Activated CD4-positive, alpha-beta T cell treated with anti-CD3 and anti-CD28 coated beads for 36 hours (primary cell): ENCODE results near the gene KDM4C. TPM values are rescaled to one million over a fixed set of nuclear protein-coding genes. Genes with fewer than 3 reads are reported as not detected.

ENCODE experiments used
- ATAC-seq: fragments of 200-7000 bp; cut with Tn5 transposase; one replicate; pipeline ENCODE4 v1.10.0; 2021; ENCODE audit warnings: mild to moderate bottlenecking, moderate library complexity
- CTCF ChIA-PET: fragments of 350-600 bp; sonication (Branson Sonifier 250); formaldehyde crosslinking; loops from one replicate; lab custom pipeline; 2021; ENCODE audit warnings: antibody characterized with exemption; lab: Charles Lee
- POLR2A ChIA-PET: fragments of 350-600 bp; sonication (Branson Sonifier 250); formaldehyde crosslinking; loops from one replicate; lab custom pipeline; 2021; ENCODE audit warnings: antibody characterized with exemption, inconsistent platforms; lab: Charles Lee
- DNase-seq: peaks from one replicate; pipeline ENCODE4 v3.0.0-alpha.2; 2020
- H3K27ac Mint-ChIP-seq: one replicate; pipeline ENCODE4 v1.8.0; 2021; ENCODE audit warnings: mixed read lengths
- H3K27me3 Mint-ChIP-seq: one replicate; pipeline ENCODE4 v1.8.0; 2021; ENCODE audit warnings: mixed read lengths
- H3K36me3 Mint-ChIP-seq: one replicate; pipeline ENCODE4 v1.8.0; 2021; ENCODE audit warnings: low read depth, mixed read lengths
- H3K4me1 Mint-ChIP-seq: one replicate; pipeline ENCODE4 v1.8.0; 2021; ENCODE audit warnings: mixed read lengths
- H3K4me3 Mint-ChIP-seq: one replicate; pipeline ENCODE4 v1.8.0; 2021; ENCODE audit warnings: mild to moderate bottlenecking, moderate library complexity, mixed read lengths
- H3K9me3 Mint-ChIP-seq: one replicate; pipeline ENCODE4 v1.8.0; 2021; ENCODE audit warnings: low read depth, mixed read lengths
- intact Hi-C, 2 experiments: fragments of 100-400 bp; cut with DNase I in 1 of 2; cut with micrococcal nuclease in 1 of 2; formaldehyde crosslinking; loops; one replicate each; pipeline versions ENCODE4 v1.14.2 to v1.15.1; 2022 to 2024; cut with DNase I, micrococcal nuclease
- total RNA-seq, 2 experiments: library from RNA; stranded (reverse); gene quantifications; one replicate each; pipeline ENCODE4 v1.2.3, GENCODE V29; 2021

The KDM4C gene
- total RNA-seq, 2 experiments from 2014 or later: 31.7 to 33.1 TPM

DNA sequence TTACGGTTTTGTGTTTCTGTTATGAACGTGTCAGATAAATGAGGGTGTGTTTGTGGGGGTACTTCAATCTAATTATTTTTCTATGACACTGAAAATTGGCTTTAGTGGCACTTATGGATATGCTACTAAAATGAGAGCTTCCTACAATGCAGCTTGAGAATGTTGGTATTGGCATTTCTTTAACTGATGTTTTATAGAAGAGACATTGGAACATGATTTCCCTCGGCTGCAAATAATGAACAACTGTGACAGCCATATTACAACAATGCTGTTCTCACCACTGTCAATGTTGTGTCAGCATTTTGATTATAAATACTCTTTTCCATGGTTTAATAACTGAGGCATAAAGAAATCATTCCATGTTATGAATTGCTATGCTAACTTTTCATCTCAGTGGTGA lies 279.4 kb downstream of the KDM4C start:
- intact Hi-C loops: no loop called here
- Mint-ChIP-seq H3K4me3 (no peak overlapping the region), H3K9me3 (no peaks in the 10 kb centered on the region), H3K4me1 (no peaks in the 10 kb centered on the region), H3K27me3 (no peaks in the 10 kb centered on the region), H3K27ac (no peak overlapping the region), H3K36me3 (peaks cover 32% of the 10 kb centered on the region)
- no peak for ATAC-seq
- ChIA-PET POLR2A (no interaction called here), CTCF (no interaction called here)
- DNase-seq: no peak

- POLR2A ChIA-PET: no interaction called here
- H3K36me3 Mint-ChIP-seq: peaks cover 21% of the 10 kb centered on the region
- CTCF ChIA-PET: interaction anchor here (0.7 to 1.5 kb wide), 2 partner anchors 10 to 11 kb away, joined by 3 to 4 read pairs; no protein-coding TSS in a partner anchor
Observed at GRCh38 chr9:7042124-7042523, 284.4 kb downstream of the KDM4C start.

GRCh38 chr9:7045361-7045760 lies 287.6 kb downstream of the KDM4C start:
- Mint-ChIP-seq H3K9me3 (no peaks in the 10 kb centered on the region), H3K4me3 (no peak overlapping the region), H3K27ac (no peak overlapping the region), H3K36me3 (peaks cover 30% of the 10 kb centered on the region), H3K4me1 (peaks cover 9% of the 10 kb centered on the region), H3K27me3 (no peaks in the 10 kb centered on the region)
- CTCF ChIA-PET: no interaction called here
- DNase-seq (no peak), ATAC-seq (no peak)
- intact Hi-C loops: no loop called here
- POLR2A ChIA-PET: no interaction called here

More at GRCh38 chr9:7042124-7042523, 284.4 kb downstream of the KDM4C start:
- Mint-ChIP-seq H3K27ac (no peak overlapping the region), H3K4me3 (no peak overlapping the region), H3K4me1 (peaks cover 9% of the 10 kb centered on the region), H3K27me3 (no peaks in the 10 kb centered on the region), H3K9me3 (no peaks in the 10 kb centered on the region)
- DNase-seq (no peak), ATAC-seq (no peak)
- intact Hi-C loops: no loop called here

GRCh38 chr9:7051711-7052110 lies 293.9 kb downstream of the KDM4C start:
- ChIA-PET CTCF (interaction anchor here (1.5 kb wide), 1 partner anchor 33 kb away, joined by 3 read pairs; no protein-coding TSS in a partner anchor), POLR2A (no interaction called here)
- Mint-ChIP-seq H3K36me3 (peaks cover 23% of the 10 kb centered on the region), H3K4me3 (no peak overlapping the region), H3K27ac (no peak overlapping the region), H3K27me3 (no peaks in the 10 kb centered on the region), H3K9me3 (no peaks in the 10 kb centered on the region), H3K4me1 (peaks cover 11% of the 10 kb centered on the region)
- DNase-seq (no peak), ATAC-seq (no peak)
- intact Hi-C loops: loop anchor here (1.0 to 10.0 kb wide), 4 partner anchors 225 to 486 kb away; no protein-coding TSS in a partner anchor

- ChIA-PET POLR2A (no interaction called here), CTCF (interaction anchor here (1.4 kb wide), 1 partner anchor 226 kb away, joined by 5 read pairs; no protein-coding TSS in a partner anchor)
- no peak for ATAC-seq
- Mint-ChIP-seq H3K27ac (no peak overlapping the region), H3K36me3 (peaks cover 11% of the 10 kb centered on the region), H3K9me3 (no peaks in the 10 kb centered on the region), H3K4me1 (peaks cover 11% of the 10 kb centered on the region), H3K27me3 (no peaks in the 10 kb centered on the region), H3K4me3 (no peak overlapping the region)
- no peak for DNase-seq
- intact Hi-C loops: loop anchor here (2.0 to 10.0 kb wide), 3 partner anchors 227 to 483 kb away; no protein-coding TSS in a partner anchor
Observed at GRCh38 chr9:7053903-7054302, 296.1 kb downstream of the KDM4C start.

- peak; percentile 30 for ATAC-seq
- POLR2A ChIA-PET: no interaction called here
- H3K4me1 Mint-ChIP-seq: peaks cover 11% of the 10 kb centered on the region
- intact Hi-C loops: loop anchor here in 1 of 2 experiments (10.0 kb wide), 1 partner anchor 239 kb away; no protein-coding TSS in a partner anchor
- DNase-seq: no peak
- H3K4me3 Mint-ChIP-seq: no peak overlapping the region
- H3K36me3 Mint-ChIP-seq: peaks cover 7% of the 10 kb centered on the region
- CTCF ChIA-PET: interaction anchor here (0.8 to 1.0 kb wide), 2 partner anchors 17 to 20 kb away, joined by 3 read pairs; no protein-coding TSS in a partner anchor
- no peaks in the 10 kb centered on the region for H3K9me3 Mint-ChIP-seq
- no peaks in the 10 kb centered on the region for H3K27me3 Mint-ChIP-seq
- H3K27ac Mint-ChIP-seq: no peak overlapping the region
Observed at GRCh38 chr9:7055171-7055903, 297.6 kb downstream of the KDM4C start.

- H3K27me3 Mint-ChIP-seq: no peaks in the 10 kb centered on the region
- H3K4me1 Mint-ChIP-seq: peaks cover 11% of the 10 kb centered on the region
- intact Hi-C loops: loop anchor here in 1 of 2 experiments (10.0 kb wide), 1 partner anchor 239 kb away; no protein-coding TSS in a partner anchor
- peaks cover 8% of the 10 kb centered on the region for H3K36me3 Mint-ChIP-seq
- POLR2A ChIA-PET: no interaction called here
- no peak for ATAC-seq
- DNase-seq: no peak
- CTCF ChIA-PET: interaction anchor here (0.9 kb wide), 1 partner anchor 9 kb away, joined by 4 read pairs; no protein-coding TSS in a partner anchor
- no peak overlapping the region for H3K27ac Mint-ChIP-seq
- H3K4me3 Mint-ChIP-seq: no peak overlapping the region
- H3K9me3 Mint-ChIP-seq: no peaks in the 10 kb centered on the region
Observed at GRCh38 chr9:7056254-7056653, 298.5 kb downstream of the KDM4C start.

- CTCF ChIA-PET: interaction anchor here (0.6 kb wide), 1 partner anchor 77 kb away, joined by 3 read pairs; no protein-coding TSS in a partner anchor
- H3K27me3 Mint-ChIP-seq: no peaks in the 10 kb centered on the region
Observed at GRCh38 chr9:7058473-7058872, 300.7 kb downstream of the KDM4C start.

GRCh38 chr9:7067169-7067568 lies 309.4 kb downstream of the KDM4C start:
- DNase-seq: no peak
- H3K27ac Mint-ChIP-seq: no peak overlapping the region
- no peak for ATAC-seq
- H3K27me3 Mint-ChIP-seq: no peaks in the 10 kb centered on the region
- POLR2A ChIA-PET: no interaction called here
- CTCF ChIA-PET: no interaction called here
- H3K36me3 Mint-ChIP-seq: peaks cover 8% of the 10 kb centered on the region
- no peaks in the 10 kb centered on the region for H3K9me3 Mint-ChIP-seq
- no peak overlapping the region for H3K4me3 Mint-ChIP-seq
- H3K4me1 Mint-ChIP-seq: no peaks in the 10 kb centered on the region
- intact Hi-C loops: no loop called here

More at GRCh38 chr9:7058473-7058872, 300.7 kb downstream of the KDM4C start:
- ATAC-seq: no peak
- intact Hi-C loops: loop anchor here in 1 of 2 experiments (10.0 kb wide), 1 partner anchor 236 kb away; no protein-coding TSS in a partner anchor
- POLR2A ChIA-PET: no interaction called here
- Mint-ChIP-seq H3K36me3 (peaks cover 11% of the 10 kb centered on the region), H3K4me3 (no peak overlapping the region), H3K4me1 (peaks cover 11% of the 10 kb centered on the region), H3K9me3 (no peaks in the 10 kb centered on the region), H3K27ac (no peak overlapping the region)
- no peak for DNase-seq

GRCh38 chr9:7071916-7072315 lies 314.1 kb downstream of the KDM4C start:
- H3K4me3 Mint-ChIP-seq: no peak overlapping the region
- intact Hi-C loops: no loop called here
- CTCF ChIA-PET: no interaction called here
- no peaks in the 10 kb centered on the region for H3K9me3 Mint-ChIP-seq
- no peak for DNase-seq
- ATAC-seq: no peak
- no peaks in the 10 kb centered on the region for H3K4me1 Mint-ChIP-seq
- H3K27ac Mint-ChIP-seq: no peak overlapping the region
- H3K27me3 Mint-ChIP-seq: no peaks in the 10 kb centered on the region
- POLR2A ChIA-PET: no interaction called here
- peaks cover 24% of the 10 kb centered on the region for H3K36me3 Mint-ChIP-seq

DNA sequence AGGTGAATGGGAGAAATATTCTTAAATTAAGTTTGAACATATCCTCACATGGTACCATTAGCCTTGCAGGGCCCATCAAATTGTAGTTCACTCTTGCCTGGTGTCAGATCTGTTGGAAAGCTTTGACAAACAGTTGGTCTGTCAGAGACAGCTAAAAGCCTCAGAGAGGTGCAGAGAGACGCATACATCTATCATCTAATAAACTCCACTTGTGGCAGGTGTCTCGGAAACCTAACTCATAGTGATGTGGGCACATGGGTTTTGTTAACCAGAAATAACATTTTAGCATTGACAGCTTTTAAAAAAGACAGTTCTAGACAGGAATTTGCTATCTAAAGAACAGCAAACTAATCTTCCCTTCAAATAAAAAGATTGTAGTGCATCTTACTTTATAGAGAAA lies 315.9 kb downstream of the KDM4C start:
- POLR2A ChIA-PET: interaction anchor here (0.7 kb wide), 1 partner anchor 8 kb away, joined by 6 read pairs; no protein-coding TSS in a partner anchor
- H3K27ac Mint-ChIP-seq: no peak overlapping the region
- DNase-seq (no peak), ATAC-seq (no peak)
- CTCF ChIA-PET: interaction anchor here (0.6 kb wide), 1 partner anchor 65 kb away, joined by 3 read pairs; no protein-coding TSS in a partner anchor
- no peaks in the 10 kb centered on the region for H3K4me1 Mint-ChIP-seq
- no peaks in the 10 kb centered on the region for H3K27me3 Mint-ChIP-seq
- no peaks in the 10 kb centered on the region for H3K9me3 Mint-ChIP-seq
- intact Hi-C loops: no loop called here
- peaks cover 34% of the 10 kb centered on the region for H3K36me3 Mint-ChIP-seq
- H3K4me3 Mint-ChIP-seq: no peak overlapping the region
